GM18870 (cell line): ENCODE data around the gene GTF2F2.
"Not testable (repeated sequence)": the region's sequence is repeated elsewhere in the genome, so short reads cannot be mapped to it uniquely, and the experiment has no call there.

Experiments
- ATAC-seq: cut with Tn5 transposase; IDR thresholded peaks from one replicate; pipeline ENCODE4 v1.9.1; 2021; ENCODE audit warnings: moderate library complexity; ENCODE audit not compliant: unreplicated experiment

The GTF2F2 gene

GRCh38 chr13:45178349-45179162 is 58.2 kb downstream of the GTF2F2 start:
- ATAC-seq, result no peak

- no peak for ATAC-seq
These were observed 59.1 kb downstream of the GTF2F2 start for GRCh38 chr13:45179428-45179827.

- no peak for ATAC-seq
These were observed 60.0 kb downstream of the GTF2F2 start for GRCh38 chr13:45180303-45180702.

GRCh38 chr13:45180713-45181601 is 60.6 kb downstream of the GTF2F2 start:
- no peak for ATAC-seq

GRCh38 chr13:45184693-45185092 is 64.4 kb downstream of the GTF2F2 start:
- no peak for ATAC-seq

- no peak for ATAC-seq
These were observed 65.0 kb downstream of the GTF2F2 start for GRCh38 chr13:45185286-45185685.

GRCh38 chr13:45189077-45189476 is 68.8 kb downstream of the GTF2F2 start:
- not testable (repeated sequence) for ATAC-seq

GRCh38 chr13:45189511-45189910 is 69.2 kb downstream of the GTF2F2 start:
- not testable (repeated sequence) for ATAC-seq

GRCh38 chr13:45191874-45192273 is 71.6 kb downstream of the GTF2F2 start:
- ATAC-seq, result no peak

- no peak for ATAC-seq
These were observed 74.0 kb downstream of the GTF2F2 start for GRCh38 chr13:45194081-45194939.

- ATAC-seq, result no peak
These were observed 75.1 kb downstream of the GTF2F2 start for GRCh38 chr13:45195421-45195820.

- no peak for ATAC-seq
These were observed 75.8 kb downstream of the GTF2F2 start for GRCh38 chr13:45196096-45196495.

- peak; percentile 61 for ATAC-seq
These were observed 76.3 kb downstream of the GTF2F2 start for GRCh38 chr13:45196622-45197021.

GRCh38 chr13:45198041-45198440 is 77.7 kb downstream of the GTF2F2 start:
- no peak for ATAC-seq

- ATAC-seq, result no peak
These were observed 78.6 kb downstream of the GTF2F2 start for GRCh38 chr13:45198924-45199323.

- no peak for ATAC-seq
These were observed 79.4 kb downstream of the GTF2F2 start for GRCh38 chr13:45199711-45200110.

- no peak for ATAC-seq
These were observed 80.5 kb downstream of the GTF2F2 start, which contains the start of gene KCTD4 for GRCh38 chr13:45200701-45201232. TSS of gene KCTD4 (minus strand) at chr13:45201045. CDS start at chr13:45194567, 6,478 bp downstream.

GRCh38 chr13:45205124-45205523 is 84.8 kb downstream of the GTF2F2 start:
- ATAC-seq, result no peak

- peak; percentile 62 for ATAC-seq
These were observed 86.0 kb downstream of the GTF2F2 start for GRCh38 chr13:45206340-45206739.

- no peak for ATAC-seq
These were observed 87.0 kb downstream of the GTF2F2 start for GRCh38 chr13:45207319-45207718.

- ATAC-seq, result no peak
These were observed 87.8 kb downstream of the GTF2F2 start for GRCh38 chr13:45208132-45208531.
